Fibroblast of peridontal ligament (primary cell): ENCODE data around the gene IFNK.

ENCODE experiments used
- DNase-seq: peaks from one replicate; pipeline ENCODE4 v3.0.0-alpha.2; 2010; ENCODE audit errors: extremely low read depth

Gene IFNK

GRCh38 chr9:27538647-27539046 lies 14.6 kb downstream of the IFNK start:
- DNase-seq = no peak

- peak; percentile 84 for DNase-seq
Observed at GRCh38 chr9:27539479-27540441, 15.7 kb downstream of the IFNK start.

GRCh38 chr9:27540502-27540901 lies 16.4 kb downstream of the IFNK start:
- DNase-seq = no peak

GRCh38 chr9:27541740-27542139 lies 17.6 kb downstream of the IFNK start:
- DNase-seq = no peak

- peak; percentile 17 for DNase-seq
Observed at GRCh38 chr9:27542508-27542907, 18.4 kb downstream of the IFNK start.

GRCh38 chr9:27545471-27545870 lies 21.4 kb downstream of the IFNK start:
- DNase-seq = no peak

- peak; percentile 69 for DNase-seq
Observed at GRCh38 chr9:27548055-27548741, 24.1 kb downstream of the IFNK start.

GRCh38 chr9:27549196-27549755 lies 25.2 kb downstream of the IFNK start:
- peak; percentile 84 for DNase-seq

- no peak for DNase-seq
Observed at GRCh38 chr9:27554712-27555111, 30.6 kb downstream of the IFNK start.

- no peak for DNase-seq
Observed at GRCh38 chr9:27556470-27556869, 32.4 kb downstream of the IFNK start.

- DNase-seq = no peak
Observed at GRCh38 chr9:27558307-27558706, 34.2 kb downstream of the IFNK start.

GRCh38 chr9:27560457-27560856 lies 36.4 kb downstream of the IFNK start:
- DNase-seq = no peak

- DNase-seq = no peak
Observed at GRCh38 chr9:27561685-27562084, 37.6 kb downstream of the IFNK start.

GRCh38 chr9:27563738-27564430 lies 39.8 kb downstream of the IFNK start:
- DNase-seq = no peak

GRCh38 chr9:27564670-27565069 lies 40.6 kb downstream of the IFNK start:
- no peak for DNase-seq

- peak; percentile 5 for DNase-seq
Observed at GRCh38 chr9:27565696-27566095, 41.6 kb downstream of the IFNK start.

- DNase-seq = peak; percentile 26
Observed at GRCh38 chr9:27566118-27566517, 42.0 kb downstream of the IFNK start.

GRCh38 chr9:27569406-27569805 lies 45.3 kb downstream of the IFNK start:
- no peak for DNase-seq

- DNase-seq = no peak
Observed at GRCh38 chr9:27571011-27571410, 46.9 kb downstream of the IFNK start.

GRCh38 chr9:27572061-27572460 lies 48.0 kb downstream of the IFNK start:
- no peak for DNase-seq

GRCh38 chr9:27572566-27572917 lies 48.5 kb downstream of the IFNK start:
- peak; percentile 38 for DNase-seq
